CD4-positive, alpha-beta T cell treated with Interleukin-15 for 4 hours (primary cell): ENCODE data around the gene CRYGN.

Source experiments
- DNase-seq: peaks from one replicate; pipeline ENCODE4 v3.0.0-alpha.2; 2020; ENCODE audit warnings: low spot score

The CRYGN gene

DNA sequence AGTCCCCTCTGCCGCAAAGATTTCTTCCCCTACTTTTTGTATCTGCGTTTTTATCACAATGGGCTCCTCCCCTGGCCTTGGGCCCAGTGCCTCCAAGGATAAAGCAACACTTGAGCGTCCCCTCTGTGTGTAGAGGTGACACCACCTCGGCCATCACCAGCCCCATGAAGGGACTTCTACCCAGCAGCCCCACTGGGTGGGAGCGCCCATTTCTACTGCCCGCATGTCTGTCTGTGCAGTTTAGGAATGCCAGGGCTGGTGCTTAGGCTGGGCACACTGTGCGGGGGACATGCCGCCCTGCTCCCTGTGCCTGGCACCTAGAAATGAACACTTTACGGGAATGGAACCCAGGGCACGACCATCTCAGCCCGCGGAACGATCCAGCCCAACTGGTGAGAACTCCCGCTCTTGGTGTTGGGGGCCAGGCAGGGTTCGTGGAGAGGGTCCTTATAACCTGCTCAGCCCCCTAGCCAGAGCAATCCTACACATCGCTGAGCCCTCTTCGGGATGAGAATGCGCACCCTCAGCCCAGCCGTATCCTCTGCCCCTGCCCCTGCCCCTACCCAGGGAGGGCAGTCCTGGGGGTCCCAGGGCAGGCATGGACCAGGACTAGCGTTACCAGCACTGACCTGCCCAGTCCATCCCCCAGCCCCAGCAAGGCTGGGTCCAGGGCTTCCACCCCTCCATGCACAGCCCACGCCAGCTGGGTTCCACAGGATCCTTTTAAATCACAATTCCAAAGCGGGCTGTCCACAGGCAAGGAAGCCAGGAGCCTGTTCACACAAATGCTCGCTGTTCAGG is 12.8 kb downstream of the CRYGN start:
- DNase-seq: no peak

DNA sequence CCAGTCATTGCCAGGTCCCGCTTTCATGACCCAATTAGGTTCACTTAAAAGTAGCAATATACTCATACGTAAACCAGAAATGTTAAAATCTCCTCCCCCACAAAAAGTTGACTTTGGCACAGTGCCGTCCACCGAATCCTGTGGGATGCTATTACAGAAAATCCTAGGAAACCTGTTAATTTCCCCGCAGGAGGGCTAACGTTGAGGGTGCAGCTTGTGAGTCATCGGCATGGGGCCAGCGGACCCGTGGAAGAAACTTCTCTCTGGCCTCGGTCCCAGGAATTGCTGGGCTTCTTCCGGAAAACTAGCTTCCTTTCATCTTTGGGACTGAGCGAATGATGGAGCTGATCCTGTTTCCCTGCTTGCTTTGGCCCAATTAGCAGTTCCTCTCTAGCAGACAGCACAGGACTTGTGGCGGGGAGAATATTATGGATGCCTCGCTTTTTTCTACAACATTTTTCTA is 13.5 kb downstream of the CRYGN start:
- no peak for DNase-seq

DNA sequence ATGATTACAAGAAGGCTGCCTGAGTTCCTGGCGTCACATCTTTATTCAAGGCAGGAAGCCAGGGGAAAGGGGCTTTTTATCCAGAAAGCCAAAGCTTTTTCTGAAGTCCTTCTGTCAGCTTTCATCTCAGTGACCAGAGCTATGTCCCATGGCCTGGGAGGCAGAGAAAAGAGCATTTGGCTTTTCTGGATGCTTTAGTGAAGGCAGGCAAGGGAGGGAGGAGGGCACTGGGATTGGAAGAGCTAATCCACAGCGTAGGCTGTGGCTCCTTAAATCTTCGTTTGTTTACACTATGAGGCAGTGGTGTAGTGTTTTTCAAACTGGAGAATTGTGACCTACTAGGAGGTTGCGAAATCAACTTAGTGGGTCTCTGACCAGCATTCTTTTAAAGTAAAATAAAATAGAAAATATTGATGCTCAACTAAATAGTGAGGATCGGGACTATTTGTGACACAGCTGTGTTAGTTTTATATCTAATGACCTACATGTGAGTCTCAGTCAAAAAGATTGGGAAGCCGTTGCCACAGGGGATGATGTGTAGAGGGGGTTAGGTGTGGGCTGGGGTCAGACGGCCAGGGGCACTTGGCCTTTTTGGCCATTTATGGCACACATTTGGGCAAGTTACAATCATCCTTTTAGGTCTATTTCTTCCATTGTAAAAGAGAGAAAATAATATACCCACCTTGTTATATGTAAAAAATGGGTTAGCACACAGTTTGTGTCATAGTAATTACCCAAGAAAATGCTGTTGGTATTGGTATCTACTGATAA is 14.1 kb downstream of the CRYGN start:
- DNase-seq: no peak

DNA sequence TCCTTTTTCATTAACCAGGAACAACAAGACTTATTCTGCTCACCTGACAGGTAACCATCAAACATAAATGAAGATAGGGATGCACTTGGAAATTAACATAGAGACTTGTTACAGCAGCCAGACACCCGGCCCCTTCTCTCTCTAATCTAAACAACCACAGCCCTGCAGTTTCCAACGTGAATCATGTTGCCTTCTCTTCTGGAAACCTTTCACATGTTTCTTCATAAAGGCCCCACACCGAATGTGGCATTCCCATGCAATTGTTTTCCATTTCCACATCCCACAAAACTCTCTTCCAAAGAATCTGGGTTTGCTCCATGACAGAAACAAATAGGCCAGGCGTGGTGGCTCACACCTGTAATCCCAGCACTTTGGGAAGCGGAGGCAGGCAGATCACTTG is 15.1 kb downstream of the CRYGN start:
- no peak for DNase-seq

DNA sequence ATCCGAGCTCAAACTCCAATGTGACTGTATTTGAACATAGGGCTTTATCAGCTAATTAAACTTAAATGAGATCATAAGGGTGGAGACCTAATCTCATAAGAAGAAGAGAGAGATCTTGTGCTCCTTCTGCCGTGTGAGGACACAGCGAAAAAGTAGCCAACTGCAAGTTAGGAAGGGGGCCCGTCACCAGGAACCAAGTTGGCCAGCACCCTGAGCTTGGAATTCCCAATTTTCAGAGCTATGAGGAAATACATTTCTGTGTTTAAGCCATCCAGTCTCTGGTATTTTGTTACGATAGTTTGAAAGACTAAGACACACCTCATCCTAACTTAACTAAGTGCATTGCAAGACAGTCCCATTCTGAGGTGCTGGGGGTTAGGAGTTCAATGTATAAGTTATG is 16.0 kb downstream of the CRYGN start:
- DNase-seq: no peak

DNA sequence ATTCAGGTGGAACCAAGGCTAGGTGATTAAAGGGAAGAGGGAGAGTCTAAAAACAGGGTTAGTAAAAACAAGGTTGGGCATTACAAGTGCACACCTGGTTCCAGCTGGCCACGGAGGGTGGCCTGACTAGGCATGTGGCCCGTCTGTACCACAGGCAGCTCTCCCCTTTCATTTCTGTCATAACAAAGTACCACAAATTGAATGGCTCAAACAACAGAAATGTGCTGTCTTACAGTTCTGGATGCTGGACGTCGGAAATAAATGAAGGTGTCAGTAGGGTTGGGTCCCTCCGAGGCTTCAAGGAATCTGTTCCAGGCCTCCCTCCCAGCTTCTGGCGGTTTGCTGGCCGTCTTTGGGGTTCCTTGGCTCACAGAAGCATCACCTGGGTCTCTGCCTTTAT is 16.7 kb downstream of the CRYGN start:
- DNase-seq: no peak

DNA sequence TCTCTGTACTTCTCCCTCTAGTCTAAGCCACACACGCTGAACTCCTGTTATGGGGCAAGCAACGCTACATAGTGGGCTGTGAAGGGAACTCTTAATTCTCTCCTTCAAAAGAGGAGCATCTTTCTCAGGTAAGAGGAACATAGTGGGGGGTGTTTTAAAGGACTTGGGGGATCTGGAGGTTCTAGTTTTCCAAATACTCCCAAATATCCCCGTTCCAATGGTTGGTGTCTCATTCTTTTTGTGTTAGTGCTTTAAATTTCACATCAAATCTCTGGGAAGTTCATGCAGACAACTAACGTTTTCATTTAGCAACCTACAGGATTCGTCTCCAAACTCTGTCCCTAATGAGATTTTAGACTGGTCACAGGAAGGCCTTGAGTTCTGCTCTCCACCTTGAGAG is 17.7 kb downstream of the CRYGN start:
- no peak for DNase-seq

DNA sequence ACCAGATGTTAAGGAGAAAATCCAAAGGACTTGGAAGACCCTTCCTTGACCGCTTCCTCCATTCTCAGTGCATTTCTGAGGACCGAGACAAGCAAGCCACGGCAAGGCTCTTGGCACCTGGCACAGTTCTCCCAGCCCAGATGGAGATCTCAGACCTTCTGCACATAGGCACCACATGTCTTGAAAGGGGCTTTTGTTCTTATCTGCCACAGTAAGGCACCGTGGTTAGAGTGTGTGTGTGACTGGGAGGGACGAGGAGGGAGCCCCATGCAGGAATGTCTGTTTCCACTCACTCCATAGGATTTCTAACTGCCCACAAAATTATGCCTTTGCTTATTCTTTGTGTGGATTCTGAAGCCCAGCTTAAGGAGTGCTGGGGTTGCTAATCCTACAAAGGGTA is 19.8 kb downstream of the CRYGN start:
- no peak for DNase-seq

DNA sequence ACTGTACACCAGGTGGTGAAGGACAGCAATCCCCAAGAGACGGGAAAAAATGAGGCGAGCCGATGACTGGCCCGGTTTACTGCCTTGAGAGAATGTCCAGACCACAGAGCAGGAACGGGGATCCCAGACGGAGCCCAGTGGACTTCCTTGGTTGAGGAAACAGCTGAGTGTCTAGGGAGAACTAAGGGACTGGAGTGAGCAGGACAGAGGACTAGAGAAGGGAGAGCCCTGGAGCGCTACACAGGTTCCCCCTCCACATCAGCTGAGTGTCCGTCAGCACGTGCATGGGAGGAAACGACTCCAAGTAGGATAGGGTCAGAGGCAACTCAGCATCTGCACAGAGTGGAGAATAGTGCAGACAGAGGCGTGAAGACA is 23.0 kb downstream of the CRYGN start:
- no peak for DNase-seq

DNA sequence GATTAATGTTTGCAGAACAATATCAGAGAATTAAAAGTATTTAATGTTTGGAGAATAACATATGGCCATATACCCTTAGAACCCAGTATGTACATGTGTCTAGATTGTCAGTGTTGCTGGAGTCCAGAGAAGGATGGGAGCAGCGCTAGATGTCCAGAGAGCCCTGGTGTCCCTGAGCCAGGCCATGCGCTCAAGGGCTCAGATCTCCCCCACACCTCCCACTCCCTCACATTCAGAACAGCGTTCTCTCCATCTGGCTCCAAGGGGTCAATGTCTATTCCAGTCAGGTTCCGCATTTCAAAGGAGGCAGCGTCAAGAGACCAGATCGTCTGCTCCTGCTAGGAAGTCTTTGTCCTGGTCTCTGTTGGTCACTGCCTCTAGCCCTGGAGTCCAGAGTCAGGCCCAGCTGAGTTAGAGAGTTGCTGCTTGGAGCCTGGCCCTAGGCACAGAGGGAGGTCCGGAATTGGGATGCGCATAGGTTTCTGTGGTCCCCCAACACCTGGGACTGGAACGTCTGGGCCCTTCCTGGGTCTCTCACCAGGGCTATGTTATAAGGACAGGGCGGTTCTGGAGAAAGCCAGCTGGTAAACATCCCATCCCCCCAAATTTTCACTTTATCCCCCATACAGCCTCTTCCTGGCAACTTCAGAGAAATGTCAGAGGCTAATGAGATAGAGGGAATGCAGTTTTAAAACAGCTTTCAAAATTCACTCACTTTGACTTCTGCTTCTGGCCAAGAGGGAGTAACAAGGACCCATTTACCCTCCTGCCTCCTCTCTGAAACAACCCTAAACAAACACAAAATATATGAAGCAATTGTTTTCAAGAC is 23.6 kb downstream of the CRYGN start:
- no peak for DNase-seq

DNA sequence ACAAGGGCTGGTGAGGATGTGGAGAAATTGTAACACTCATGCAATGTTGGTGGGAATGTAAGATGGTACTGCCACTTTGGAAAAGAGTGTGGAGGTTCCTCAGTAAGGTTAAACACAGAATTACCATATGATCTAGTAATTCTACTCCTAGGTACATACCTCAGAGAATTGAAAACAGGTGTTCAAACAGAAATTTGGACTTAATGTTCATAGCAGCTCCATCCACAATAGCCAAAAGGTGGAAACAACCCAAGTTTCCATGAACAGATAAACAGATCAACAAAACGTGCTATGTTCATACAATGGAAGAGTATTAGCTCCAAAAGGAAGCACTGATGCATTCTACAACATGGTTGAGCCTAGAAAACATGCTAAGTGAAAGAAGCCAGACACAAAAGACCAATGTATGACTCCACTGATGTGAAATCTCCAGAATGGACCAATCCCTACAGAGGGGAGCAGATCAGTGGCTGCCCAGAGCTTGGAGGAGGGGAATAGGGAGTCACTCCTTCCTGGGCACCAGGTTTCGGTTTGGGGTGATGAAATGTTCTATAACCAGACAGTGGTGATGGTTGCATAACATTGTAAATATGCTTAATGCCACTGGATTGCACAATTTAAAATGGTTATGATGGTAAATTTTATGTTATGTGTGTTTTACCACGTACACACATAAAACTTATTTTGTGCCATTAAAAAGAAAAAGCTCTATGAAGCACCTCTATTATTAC is 24.4 kb downstream of the CRYGN start:
- no peak for DNase-seq

DNA sequence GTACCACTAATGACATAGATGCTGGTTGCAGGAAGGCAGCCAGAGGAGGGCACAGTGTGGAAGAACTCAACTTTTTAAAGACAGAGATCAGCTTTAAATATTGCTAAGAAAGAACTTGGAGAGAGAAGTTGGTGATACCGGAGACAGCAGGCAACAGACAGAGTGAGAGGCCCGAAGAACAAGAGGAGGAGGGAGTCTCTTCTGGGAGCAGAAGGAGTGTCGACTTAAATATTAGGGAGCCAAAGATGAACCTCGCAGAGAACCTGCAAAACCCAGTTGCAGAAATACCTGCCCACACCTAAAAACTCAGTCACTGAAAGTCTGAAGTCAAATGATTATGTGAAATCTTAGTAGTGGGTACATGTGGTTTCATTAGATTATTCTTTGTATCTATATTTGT is 26.7 kb downstream of the CRYGN start:
- no peak for DNase-seq

DNA sequence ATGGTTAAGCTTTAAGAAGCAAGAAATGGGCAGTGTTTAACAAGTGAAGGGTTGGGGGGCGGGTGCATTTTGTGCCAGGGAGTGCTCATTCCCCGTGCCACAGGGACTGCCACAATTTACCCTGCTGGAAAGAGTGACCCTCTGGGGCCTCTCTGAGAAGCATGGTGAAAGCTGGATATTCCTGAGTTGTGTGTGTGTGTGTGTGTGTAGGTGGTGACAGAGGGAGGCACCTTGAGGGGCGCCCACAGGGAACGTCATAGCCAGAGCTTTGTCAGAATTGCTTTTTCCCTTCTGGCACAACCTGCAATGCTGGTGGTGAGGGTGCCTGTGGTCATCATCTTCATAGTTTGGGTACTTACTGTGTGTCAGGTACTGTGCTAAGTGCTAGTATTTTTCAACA is 27.6 kb downstream of the CRYGN start:
- DNase-seq: no peak

DNA sequence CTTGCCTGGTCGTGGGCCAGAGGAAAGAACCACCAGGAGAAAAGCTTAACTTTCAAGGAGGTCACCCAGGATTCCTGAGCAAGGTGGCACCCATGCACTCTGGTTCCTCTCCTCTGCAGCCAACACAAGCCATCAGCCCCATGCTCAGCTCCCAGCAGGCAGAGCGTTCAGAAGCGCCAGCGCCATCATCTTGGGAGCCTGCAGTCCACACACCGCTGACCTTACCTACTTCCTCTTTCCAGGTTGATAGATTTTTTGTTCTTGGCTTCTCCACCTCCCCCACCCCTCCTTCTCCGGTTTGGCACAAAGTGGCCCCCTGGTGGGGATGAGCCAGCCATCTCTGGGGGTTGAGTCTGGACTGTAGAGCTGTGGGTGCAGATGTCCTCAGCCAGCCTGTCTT is 28.4 kb downstream of the CRYGN start:
- DNase-seq: no peak

DNA sequence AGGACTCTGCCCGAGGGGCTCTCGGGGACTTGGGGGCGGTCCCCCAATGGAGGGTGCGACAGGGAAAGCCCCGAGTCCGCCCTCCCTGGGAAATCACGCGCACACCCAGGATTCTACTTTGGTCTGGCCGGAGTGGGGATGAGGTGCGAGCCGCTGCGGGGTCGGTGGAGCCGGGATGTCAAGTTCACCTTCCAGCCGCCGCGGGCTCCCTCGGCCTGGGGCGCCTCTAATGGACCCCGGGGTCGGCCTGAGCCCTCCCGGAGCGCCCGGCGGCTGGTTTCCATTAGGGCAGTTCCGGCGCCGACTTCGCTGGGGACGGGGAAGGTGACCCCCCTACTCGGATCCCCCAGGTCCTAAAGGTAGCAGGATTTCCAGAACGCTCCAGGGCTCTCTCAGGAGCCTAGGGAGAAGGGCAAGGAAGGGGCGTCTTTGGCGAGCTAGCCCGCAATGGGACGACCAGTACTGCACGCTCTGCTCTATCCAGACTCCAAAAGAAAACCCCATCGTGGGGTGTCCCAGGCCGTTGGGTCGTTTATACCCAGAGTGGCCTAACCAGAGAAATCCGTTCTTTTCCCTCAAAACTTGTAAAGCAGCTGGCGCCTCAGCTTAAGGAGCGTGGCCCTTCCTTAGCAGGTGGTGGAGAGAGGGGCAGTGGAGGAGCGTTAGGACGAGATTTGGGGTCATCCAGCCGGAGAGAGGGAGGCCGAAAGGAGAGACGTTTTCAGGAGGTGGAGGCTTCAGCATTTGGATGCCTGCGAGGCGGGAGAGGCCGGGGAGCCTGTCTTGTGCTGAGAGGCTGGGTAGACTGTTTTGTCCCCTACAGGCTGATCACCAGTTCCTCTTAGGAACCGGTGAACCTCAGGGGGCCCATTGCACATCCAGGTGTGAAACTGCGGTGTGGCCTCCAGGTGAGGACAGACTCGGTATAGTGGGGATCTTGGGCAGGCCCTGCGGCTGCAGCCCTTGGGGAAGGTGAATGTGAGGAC is 29.2 kb downstream of the CRYGN start:
- peak; percentile 20 for DNase-seq

DNA sequence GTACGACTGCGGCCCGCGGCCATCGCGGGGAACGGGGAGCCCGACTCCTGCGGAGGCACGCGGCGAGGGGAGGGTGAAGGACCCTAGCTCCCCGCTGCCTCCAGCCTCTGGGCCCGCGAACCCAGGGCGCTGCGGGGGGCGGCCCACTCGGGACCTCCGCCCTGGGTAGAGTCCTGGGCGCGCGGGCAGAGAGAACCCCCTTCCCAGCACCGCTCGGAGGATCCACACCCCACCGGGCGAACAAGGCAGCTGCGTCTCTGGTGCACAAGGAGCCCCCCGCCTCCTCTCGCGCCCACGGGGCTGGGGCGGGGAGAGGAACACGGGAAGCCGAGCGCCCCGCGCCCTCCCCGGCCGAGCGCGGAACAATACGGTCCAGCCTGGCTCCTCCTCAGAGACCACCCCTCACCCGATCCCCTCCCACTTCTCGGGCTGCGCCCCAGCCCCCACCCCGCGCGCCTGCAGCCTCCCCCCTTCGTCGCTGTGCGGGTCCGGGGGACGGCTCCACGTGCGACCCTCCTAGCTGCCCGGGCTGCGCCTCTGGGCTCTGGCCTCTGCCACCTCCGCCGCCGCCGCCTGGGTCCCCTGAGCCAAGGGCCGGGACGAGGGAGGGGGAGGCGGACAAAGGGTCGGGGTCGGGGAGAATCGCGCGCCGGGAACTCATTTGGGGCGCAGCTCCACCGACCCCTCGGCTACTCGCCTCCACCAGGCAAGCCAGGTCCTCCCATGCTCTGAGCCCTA is 30.1 kb downstream of the CRYGN start, which contains the start of gene WDR86:
WDR86 (minus strand) TSS at position 372 of the 738 bp plus-strand sequence. CDS start 449 bp downstream, outside the sequence.
- DNase-seq: peak; percentile 23

DNA sequence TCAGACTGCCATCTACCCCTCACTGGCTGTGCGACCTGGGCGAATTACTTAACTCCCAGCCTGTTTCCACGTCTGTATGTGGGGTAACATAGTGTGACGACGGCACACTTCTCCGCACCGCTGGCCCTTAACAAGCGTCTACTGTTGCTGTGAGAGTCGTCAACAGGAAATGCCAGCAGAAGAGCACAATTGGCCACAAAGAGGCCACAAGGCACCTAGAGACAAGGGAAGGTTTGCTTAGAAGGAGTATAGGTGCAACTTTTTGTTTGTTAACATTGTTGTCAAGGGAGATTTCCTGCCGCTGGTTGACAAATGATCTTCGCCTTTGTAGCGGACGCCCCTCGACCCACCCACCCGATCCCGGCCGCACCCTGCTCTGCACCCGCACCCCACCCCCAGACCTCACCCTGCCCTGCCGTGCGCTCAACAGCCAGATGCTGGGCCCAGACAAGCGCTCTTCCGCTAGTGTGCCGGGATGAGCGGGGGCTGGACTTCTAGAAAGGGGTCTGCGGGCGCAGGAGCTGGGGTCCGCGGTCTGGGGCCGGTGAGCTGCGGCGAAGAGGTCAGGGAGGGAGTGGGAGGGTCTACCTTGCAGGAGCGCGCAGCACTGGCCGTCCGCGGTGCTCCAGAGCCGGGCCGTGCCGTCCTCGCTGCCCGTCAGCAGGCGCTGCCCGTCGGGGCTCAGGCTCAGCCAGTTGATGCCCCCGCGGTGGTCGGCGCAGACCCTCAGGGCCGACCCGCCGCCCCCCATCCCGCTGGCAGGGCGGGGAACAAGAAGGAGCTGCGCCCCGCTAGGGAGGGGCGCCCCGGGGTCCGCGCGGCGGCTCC is 30.9 kb downstream of the CRYGN start:
- DNase-seq: peak; percentile 88

DNA sequence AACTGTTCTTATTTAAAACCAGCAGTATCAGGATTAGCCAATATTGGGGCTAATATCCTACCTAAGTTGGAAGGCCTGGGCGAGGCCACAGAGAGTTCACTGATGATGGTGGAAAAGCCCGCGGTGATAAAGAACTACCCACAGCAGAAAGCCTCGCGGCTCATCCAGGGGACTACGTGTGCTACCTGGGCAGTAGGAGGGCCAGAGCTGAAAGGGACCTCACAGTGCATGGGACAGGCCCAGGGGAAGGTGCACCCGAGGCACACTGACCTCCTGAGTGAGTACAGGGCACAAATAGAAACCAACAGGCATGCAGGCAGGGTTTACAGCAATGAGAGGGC is 31.5 kb downstream of the CRYGN start:
- no peak for DNase-seq
